GM10266 (cell line): ENCODE measurements around the gene OVOL1.

Experiments
- DNase-seq: peaks from one replicate; pipeline ENCODE4 v3.0.0; 2012; ENCODE audit errors: extremely low spot score
- CTCF ChIP-seq: IDR thresholded peaks from 2 replicates; pipeline ENCODE4 v1.5.1; 2012; ENCODE audit warnings: mild to moderate bottlenecking, low read depth; ENCODE audit not compliant: control insufficient read depth, insufficient read depth; ENCODE audit errors: missing control alignments

Gene OVOL1

GRCh38 chr11:65786786-65787636 is at the start of gene OVOL1:
OVOL1 (plus strand) TSS chr11:65787063; CDS start chr11:65787374, 311 bp downstream.
- peak; percentile 57 for DNase-seq
- TF ChIP-seq CTCF, result no peak

- no peak for TF ChIP-seq CTCF
- no peak for DNase-seq
Measured at GRCh38 chr11:65739022-65739421, 47.8 kb upstream of the OVOL1 start.

- DNase-seq, result no peak
- no peak for TF ChIP-seq CTCF
Measured at GRCh38 chr11:65741185-65741584, 45.7 kb upstream of the OVOL1 start.

GRCh38 chr11:65742353-65742752 is 44.5 kb upstream of the OVOL1 start:
- TF ChIP-seq CTCF, result no peak
- no peak for DNase-seq

GRCh38 chr11:65743681-65744025 is 43.2 kb upstream of the OVOL1 start:
- no peak for TF ChIP-seq CTCF
- no peak for DNase-seq

- DNase-seq, result no peak
- TF ChIP-seq CTCF, result no peak
Measured at GRCh38 chr11:65744026-65744698, 42.7 kb upstream of the OVOL1 start.

GRCh38 chr11:65744699-65745042 is 42.2 kb upstream of the OVOL1 start:
- TF ChIP-seq CTCF, result no peak
- DNase-seq, result no peak
